IMR-90 (cell line): Measurements from ENCODE around the gene CR1L. TPM values are rescaled to one million over a fixed set of nuclear protein-coding genes. Genes with fewer than 3 reads are reported as not detected.
"Not testable (repeated sequence)": the region's sequence is repeated elsewhere in the genome, so short reads cannot be mapped to it uniquely, and the experiment has no call there.

ENCODE experiments used
- ATAC-seq: fragments of 200-7000 bp; cut with Tn5 transposase; 2 replicates; pipeline ENCODE4 v1.9.1; 2020; ENCODE audit warnings: low read depth, mild to moderate bottlenecking, moderate library complexity
- BruUV-seq: library from RNA; stranded (reverse); fragments of 400-500 nt; replicated peaks from 2 replicates; lab custom pipeline; 2021; lab: Mats Ljungman, UMichigan
- CTCF ChIA-PET: fragments of 300-600 bp; formaldehyde crosslinking; extraction: SDS; loops from one replicate; lab custom pipeline; 2021; ENCODE audit warnings: antibody characterized with exemption; lab: Yijun Ruan, JAX
- POLR2A ChIA-PET: fragments of 300-600 bp; sonication (Branson Sonifier 250); formaldehyde crosslinking; loops from one replicate; lab custom pipeline; 2022; ENCODE audit warnings: antibody characterized with exemption; ENCODE audit not compliant: unreplicated experiment; lab: Charles Lee
- DNase-seq: peaks from one replicate; pipeline ENCODE4 v3.0.0; 2013
- H2AFZ ChIP-seq: replicated peaks from 2 replicates; pipeline ENCODE3; 2013; ENCODE audit warnings: low read length, mild to moderate bottlenecking; ENCODE audit not compliant: poor library complexity
- H2AK5ac ChIP-seq: 2 replicates; pipeline ENCODE4 v1.6.1; 2013; ENCODE audit warnings: low read depth, low read length, inconsistent platforms
- H2AK9ac ChIP-seq: replicated peaks from 2 replicates; pipeline ENCODE3; 2013; ENCODE audit warnings: mild to moderate bottlenecking, low read depth, low read length, moderate library complexity; ENCODE audit not compliant: poor library complexity
- H2BK120ac ChIP-seq: 2 replicates; pipeline ENCODE4 v1.6.1; 2013; ENCODE audit warnings: low read depth, low read length, inconsistent platforms
- H2BK15ac ChIP-seq: 3 replicates; pipeline ENCODE4 v1.6.1; 2013; ENCODE audit warnings: low read depth, low read length, inconsistent platforms
- H2BK20ac ChIP-seq: 2 replicates; pipeline ENCODE4 v1.6.1; 2013; ENCODE audit warnings: low read depth, mild to moderate bottlenecking, inconsistent platforms, low read length, moderate library complexity
- H2BK5ac ChIP-seq: 2 replicates; pipeline ENCODE4 v1.6.1; 2013; ENCODE audit warnings: mild to moderate bottlenecking, low read depth, low read length, inconsistent platforms; ENCODE audit not compliant: poor library complexity, severe bottlenecking
- H3K14ac ChIP-seq: replicated peaks from 2 replicates; pipeline ENCODE4 v1.6.1; 2013; ENCODE audit warnings: low read depth, low read length, inconsistent platforms
- H3K18ac ChIP-seq: 2 replicates; pipeline ENCODE4 v1.6.1; 2013; ENCODE audit warnings: low read depth, low read length, control low read depth
- H3K23ac ChIP-seq: 2 replicates; pipeline ENCODE4 v1.6.1; 2013; ENCODE audit warnings: low read depth, low read length, inconsistent platforms
- H3K27ac ChIP-seq: 2 replicates; pipeline ENCODE4 v1.5.1; 2013; ENCODE audit warnings: mild to moderate bottlenecking, control low read depth, low read length; ENCODE audit not compliant: insufficient read depth
- H3K27me3 ChIP-seq: 2 replicates; pipeline ENCODE4 v1.6.1; 2013; ENCODE audit warnings: low read length; ENCODE audit not compliant: control insufficient read depth, insufficient read depth
- H3K36me3 ChIP-seq: 2 replicates; pipeline ENCODE4 v1.6.1; 2013; ENCODE audit warnings: low read length, mixed read lengths; ENCODE audit not compliant: control insufficient read depth, insufficient read depth
- H3K4ac ChIP-seq: 2 replicates; pipeline ENCODE4 v1.6.1; 2013; ENCODE audit warnings: low read depth, low read length, inconsistent platforms
- H3K4me1 ChIP-seq: 2 replicates; pipeline ENCODE4 v1.6.1; 2013; ENCODE audit warnings: low read length, mixed read lengths; ENCODE audit not compliant: control insufficient read depth, insufficient read depth
- H3K4me2 ChIP-seq: 2 replicates; pipeline ENCODE4 v1.6.1; 2013; ENCODE audit warnings: low read depth, mild to moderate bottlenecking, control low read depth, low read length, moderate library complexity
- H3K4me3 ChIP-seq: 2 replicates; pipeline ENCODE4 v1.5.1; 2013; ENCODE audit warnings: low read depth, mild to moderate bottlenecking, control low read depth, low read length, moderate library complexity; ENCODE audit not compliant: insufficient read depth
- H3K56ac ChIP-seq: 2 replicates; pipeline ENCODE4 v1.6.1; 2013; ENCODE audit warnings: low read length, inconsistent platforms; ENCODE audit not compliant: insufficient read depth; ENCODE audit errors: extremely low read depth
- H3K79me1 ChIP-seq, 2 experiments: 2 replicates each; pipeline ENCODE4 v1.6.1; 2013; ENCODE audit warnings: low read length in 2 of 2, inconsistent platforms in 1 of 2, low read depth in 1 of 2
- H3K9ac ChIP-seq: 2 replicates; pipeline ENCODE4 v1.6.1; 2013; ENCODE audit warnings: low read depth, low read length, control low read depth
- H3K9me1 ChIP-seq: 2 replicates; pipeline ENCODE4 v1.6.1; 2013; ENCODE audit warnings: low read length, inconsistent platforms; ENCODE audit not compliant: insufficient read depth
- H3K9me3 ChIP-seq: 2 replicates; pipeline ENCODE4 v1.6.1; 2013; ENCODE audit warnings: low read length; ENCODE audit not compliant: control insufficient read depth, insufficient read depth
- H4K20me1 ChIP-seq: 2 replicates; pipeline ENCODE4 v1.6.1; 2013; ENCODE audit warnings: low read length, inconsistent platforms; ENCODE audit not compliant: insufficient read depth
- H4K5ac ChIP-seq: 2 replicates; pipeline ENCODE4 v1.6.1; 2013; ENCODE audit warnings: mild to moderate bottlenecking, low read depth, low read length, control low read depth
- H4K8ac ChIP-seq, 2 experiments: 2 replicates each; pipeline ENCODE4 v1.6.1; 2013; ENCODE audit warnings: low read depth in 2 of 2, low read length in 2 of 2, control low read depth in 1 of 2, inconsistent platforms in 1 of 2
- H4K91ac ChIP-seq: 2 replicates; pipeline ENCODE4 v1.6.1; 2013; ENCODE audit warnings: low read depth, low read length, inconsistent platforms; ENCODE audit not compliant: insufficient read depth
- FOS ChIP-seq: fragments of 150-350 bp; IDR thresholded peaks from 2 replicates; pipeline ENCODE4 v1.6.1; 2016; ENCODE audit warnings: low read depth, low read length
- MAFK ChIP-seq: IDR thresholded peaks from 2 replicates; pipeline ENCODE4 v1.6.1; 2012; ENCODE audit warnings: low read depth, low read length, improper control_type of control experiment
- MAZ ChIP-seq: IDR thresholded peaks from 2 replicates; pipeline ENCODE4 v1.6.1; 2012; ENCODE audit warnings: low read depth, mild to moderate bottlenecking, low read length, improper control_type of control experiment, moderate library complexity, borderline replicate concordance
- MXI1 ChIP-seq: IDR thresholded peaks from 2 replicates; pipeline ENCODE4 v1.6.1; 2012; ENCODE audit warnings: low read depth, mild to moderate bottlenecking, low read length, moderate library complexity, borderline replicate concordance
- WGBS, 2 experiments: methylation state at CpG; one replicate each; pipeline versions ENCODE4 v1.1.5 to v1.1.7; 2013; ENCODE audit warnings: missing lambda C conversion rate in 2 of 2; ENCODE audit not compliant: insufficient read length in 1 of 2; ENCODE audit errors: extremely low coverage in 2 of 2; 5-methylcytosine and 5-hydroxymethylcytosine counted together
- dilution Hi-C: fragments of 300-500 bp; cut with HindIII; formaldehyde crosslinking; loops from one replicate; pipeline ENCODE4 v1.14.3; 2018; ENCODE audit warnings: low sequenced_read_pairs; ENCODE audit not compliant: unreplicated experiment
- in situ Hi-C: fragments of 300-500 bp; cut with MboI; formaldehyde crosslinking; loops from 3 replicates; pipeline ENCODE4 v1.14.3; 2019; ENCODE audit warnings: low sequenced_read_pairs, inconsistent platforms, mixed read lengths
- intact Hi-C: fragments of 100-400 bp; cut with micrococcal nuclease; formaldehyde crosslinking; loops from 2 replicates; pipeline ENCODE4 v1.10.0; 2022
- polyA plus RNA-seq, 3 experiments: library from polyadenylated mRNA; depleted of rRNA; stranded (reverse); fragments of >200 nt; gene quantifications; 2 replicates each; pipeline ENCODE4 v1.2.3, GENCODE V29; 2012; ENCODE audit warnings: low replicate concordance in 1 of 3
- total RNA-seq: library from RNA; depleted of rRNA; stranded (reverse); fragments of >200 nt; gene quantifications from 2 replicates; pipeline ENCODE4 v1.2.3, GENCODE V29; 2012

CR1L gene
- total and polyA plus RNA-seq, 2 of the 4 experiments (the other 2 are of a cell fraction) = not detected

DNA sequence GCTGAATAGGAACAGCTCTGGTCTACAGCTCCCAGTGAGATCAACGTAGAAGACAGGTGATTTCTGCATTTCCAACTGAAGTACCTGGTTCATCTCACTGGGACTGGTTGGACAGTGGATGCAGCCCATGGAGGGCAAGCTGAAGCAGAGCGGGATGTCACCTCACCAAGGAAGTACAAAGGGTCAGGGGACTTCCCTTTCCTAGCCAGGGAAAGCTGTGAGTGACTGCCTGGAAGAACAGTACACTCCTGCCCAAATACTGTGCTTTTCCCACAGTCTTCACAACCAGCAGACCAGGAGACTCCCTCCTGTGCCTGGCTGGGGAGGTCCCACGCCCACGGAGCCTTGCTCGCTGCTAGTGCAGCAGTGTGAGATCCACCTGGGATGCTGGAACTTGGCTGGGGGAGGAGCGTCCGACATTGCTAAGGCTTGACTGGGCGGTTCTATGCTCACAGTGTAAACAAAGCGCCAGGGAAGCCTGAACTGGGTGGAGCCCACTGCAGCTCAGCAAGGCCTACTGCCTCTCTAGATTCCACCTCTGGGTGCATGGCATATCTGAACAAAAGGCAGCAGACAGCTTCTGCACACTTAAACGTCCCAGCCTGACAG is 14.7 kb downstream of the CR1L start:
- Histone ChIP-seq H2BK5ac (no peak overlapping the region), H3K4me1 (no peaks in the 10 kb centered on the region), H4K91ac (no peak overlapping the region), H3K18ac (no peak overlapping the region), H3K9me3 (no peaks in the 10 kb centered on the region), H2BK120ac (no peak overlapping the region), H3K27ac (no peak overlapping the region), H2BK20ac (no peak overlapping the region), H2BK15ac (no peak overlapping the region), H3K4me3 (no peak overlapping the region), H3K14ac (no peak overlapping the region), H3K27me3 (peaks cover 3% of the 10 kb centered on the region), H4K8ac (no peak overlapping the region), H2AK5ac (no peak overlapping the region), H4K5ac (no peak overlapping the region), H3K9ac (no peak overlapping the region), H3K79me1 (no peaks in the 10 kb centered on the region), H3K23ac (no peak overlapping the region), H2AFZ (no peak overlapping the region), H3K36me3 (no peaks in the 10 kb centered on the region), H4K20me1 (no peaks in the 10 kb centered on the region), H3K56ac (no peak overlapping the region), H2AK9ac (no peak overlapping the region), H3K4me2 (no peak overlapping the region), H3K4ac (no peak overlapping the region), H3K9me1 (no peaks in the 10 kb centered on the region)
- no peak for ATAC-seq
- no peak for DNase-seq
- dilution Hi-C loops (no loop called here), in situ Hi-C loops (no loop called here), intact Hi-C loops (no loop called here)
- ChIA-PET CTCF (no interaction called here), POLR2A (no interaction called here)
- BruUV-seq = no TSS peak
- WGBS, 2 experiments = 32% methylated on average over 7 of the region's 10 CpGs; no CpG with 5 or more reads in 1 of the 2 experiments
- TF ChIP-seq FOS (no peak), MAFK (no peak), MXI1 (no peak), MAZ (no peak)

DNA sequence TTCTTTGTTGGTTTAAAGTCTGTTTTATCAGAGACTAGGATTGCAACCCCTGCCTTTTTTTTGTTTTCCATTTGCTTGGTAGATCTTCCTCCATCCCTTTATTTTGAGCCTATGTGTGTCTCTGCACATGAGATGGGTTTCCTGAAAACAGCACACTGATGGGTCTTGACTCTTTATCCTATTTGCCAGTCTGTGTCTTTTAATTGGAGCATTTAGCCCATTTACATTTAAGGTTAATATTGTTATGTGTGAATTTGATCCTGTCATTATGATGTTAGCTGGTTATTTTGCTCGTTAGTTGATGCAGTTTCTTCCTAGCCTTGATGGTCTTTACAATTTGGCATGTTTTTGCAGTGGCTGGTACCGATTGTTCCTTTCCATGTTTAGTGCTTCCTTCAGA is 16.5 kb downstream of the CR1L start:
- H3K9me3 ChIP-seq, dilution Hi-C loops, H3K27ac ChIP-seq, H3K4me2 ChIP-seq, BruUV-seq, H4K20me1 ChIP-seq, H3K27me3 ChIP-seq, H2BK120ac ChIP-seq, in situ Hi-C loops, ATAC-seq, H3K9me1 ChIP-seq, H3K4me3 ChIP-seq, H2AK5ac ChIP-seq, POLR2A ChIA-PET, H2BK20ac ChIP-seq, H3K36me3 ChIP-seq, H3K4me1 ChIP-seq, H3K23ac ChIP-seq, H4K5ac ChIP-seq, H2BK5ac ChIP-seq, H3K9ac ChIP-seq, H3K4ac ChIP-seq, H4K8ac ChIP-seq, H4K91ac ChIP-seq, H2BK15ac ChIP-seq, DNase-seq, H3K56ac ChIP-seq, intact Hi-C loops, CTCF ChIA-PET, H3K79me1 ChIP-seq, H2AK9ac ChIP-seq, H2AFZ ChIP-seq, H3K14ac ChIP-seq, H3K18ac ChIP-seq: not testable (repeated sequence)
- no CpG with 5 or more reads among the region's 2 CpGs for WGBS, 2 experiments
